PC-9 (cell line): ENCODE data around the gene FAM229A.

Source experiments
- CTCF ChIP-seq: fragments of 200-600 bp; sonication (generic); conservative IDR thresholded peaks from 2 replicates; pipeline ENCODE4 v1.6.1; 2017; ENCODE audit warnings: mixed run types, antibody characterized with exemption, mild to moderate bottlenecking, moderate library complexity
- EZH2 ChIP-seq: fragments of 200-600 bp; sonication (generic); IDR thresholded peaks from 2 replicates; pipeline ENCODE4 v1.8.0; 2017; ENCODE audit warnings: antibody characterized with exemption, low read depth

- TF ChIP-seq CTCF (no peak), EZH2 (no peak)
Observed at GRCh38 chr1:32394890-32395432, 32.7 kb upstream of the FAM229A start.
